HG03045 (cell line): ENCODE measurements around the gene SCP2.

ENCODE experiments used
- ATAC-seq: cut with Tn5 transposase; IDR thresholded peaks from one replicate; pipeline ENCODE4 v1.9.1; 2021; ENCODE audit warnings: mild to moderate bottlenecking, moderate library complexity; ENCODE audit not compliant: unreplicated experiment

Gene SCP2

GRCh38 chr1:53066488-53066887 is 139.4 kb downstream of the SCP2 start:
- no peak for ATAC-seq

- ATAC-seq = no peak
These were observed 140.0 kb downstream of the SCP2 start for GRCh38 chr1:53066891-53067738.

DNA sequence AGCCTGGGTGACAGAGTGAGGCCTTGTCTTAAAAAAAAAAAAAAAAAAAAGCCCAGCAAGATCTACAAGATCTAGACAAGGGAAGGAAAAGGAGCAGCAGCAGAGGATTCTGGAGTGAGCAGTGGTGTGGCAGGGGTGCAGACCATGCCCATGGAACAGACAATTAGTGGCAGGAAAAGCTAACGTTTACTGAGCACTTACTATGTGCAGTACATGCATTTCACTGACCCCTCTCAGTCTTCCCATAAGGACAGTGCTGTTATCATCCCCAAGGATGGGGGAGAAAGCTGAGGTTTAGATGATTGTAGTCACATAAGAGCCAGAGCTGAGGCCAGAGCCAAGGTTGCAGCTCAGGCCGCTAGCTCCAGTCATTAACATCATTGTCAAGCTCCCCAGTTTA is 140.8 kb downstream of the SCP2 start:
- ATAC-seq = no peak

GRCh38 chr1:53068314-53069099 is 141.4 kb downstream of the SCP2 start:
- ATAC-seq = no peak

DNA sequence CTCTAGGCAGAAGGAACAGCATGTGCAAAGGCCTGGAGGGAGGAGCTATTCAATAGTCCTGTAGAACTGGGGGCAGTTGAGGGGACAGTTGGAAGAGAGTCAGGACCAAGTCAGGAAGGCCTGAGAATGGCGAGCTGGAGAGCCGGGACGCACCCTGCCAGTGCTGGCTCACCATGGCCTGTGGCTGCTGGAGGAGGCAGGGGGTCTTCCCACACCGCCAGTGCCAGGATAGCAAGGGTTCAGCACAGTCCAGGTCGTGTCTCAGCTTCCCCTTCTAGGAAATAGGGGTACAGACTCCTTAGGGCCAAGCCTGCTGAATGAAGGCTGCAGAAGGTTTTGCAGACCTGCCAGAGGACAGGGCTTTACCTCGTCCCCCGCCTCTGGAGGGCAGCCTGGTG is 142.2 kb downstream of the SCP2 start:
- ATAC-seq = no peak

DNA sequence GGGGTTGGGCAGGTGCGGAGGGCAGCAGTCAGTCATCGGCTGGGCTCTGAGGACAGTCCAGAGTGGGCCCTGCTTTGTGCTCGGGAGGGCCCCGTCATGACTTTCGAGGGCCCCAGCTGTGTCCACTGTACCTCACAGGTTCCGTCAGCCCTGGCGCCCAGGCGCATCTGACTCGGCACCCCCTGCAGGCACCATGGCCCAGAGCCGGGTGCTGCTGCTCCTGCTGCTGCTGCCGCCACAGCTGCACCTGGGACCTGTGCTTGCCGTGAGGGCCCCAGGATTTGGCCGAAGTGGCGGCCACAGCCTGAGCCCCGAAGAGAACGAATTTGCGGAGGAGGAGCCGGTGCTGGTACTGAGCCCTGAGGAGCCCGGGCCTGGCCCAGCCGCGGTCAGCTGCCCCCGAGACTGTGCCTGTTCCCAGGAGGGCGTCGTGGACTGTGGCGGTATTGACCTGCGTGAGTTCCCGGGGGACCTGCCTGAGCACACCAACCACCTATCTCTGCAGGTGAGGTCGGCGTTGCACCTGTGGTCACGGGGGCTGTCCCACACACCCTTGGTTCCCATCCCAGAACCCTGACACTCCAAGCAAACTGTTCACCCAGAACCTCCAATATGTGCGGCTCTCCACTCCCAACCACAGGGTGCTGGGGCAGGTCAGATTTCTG is 142.7 kb downstream of the SCP2 start:
- no peak for ATAC-seq

DNA sequence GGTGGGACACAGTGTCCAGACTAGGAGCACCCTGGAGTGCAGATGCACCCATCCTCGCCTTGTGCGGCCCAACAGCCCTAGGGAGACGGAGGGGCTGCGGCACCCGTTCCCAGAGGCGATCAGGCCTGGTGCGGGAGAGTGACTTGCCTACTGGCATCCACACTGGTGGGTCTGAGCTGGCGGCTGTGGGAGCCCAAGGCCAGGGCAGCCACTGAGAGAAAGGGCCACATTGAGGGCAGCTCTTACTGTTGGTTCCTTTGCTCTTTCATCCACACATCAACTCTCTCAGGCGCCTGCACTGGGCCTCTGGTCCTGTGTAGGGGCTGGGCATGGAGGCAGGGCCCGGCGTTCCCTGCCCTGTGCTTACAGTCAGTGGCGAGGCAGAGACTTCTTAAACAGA is 143.5 kb downstream of the SCP2 start:
- no peak for ATAC-seq

GRCh38 chr1:53071167-53071865 is 144.2 kb downstream of the SCP2 start:
- no peak for ATAC-seq

DNA sequence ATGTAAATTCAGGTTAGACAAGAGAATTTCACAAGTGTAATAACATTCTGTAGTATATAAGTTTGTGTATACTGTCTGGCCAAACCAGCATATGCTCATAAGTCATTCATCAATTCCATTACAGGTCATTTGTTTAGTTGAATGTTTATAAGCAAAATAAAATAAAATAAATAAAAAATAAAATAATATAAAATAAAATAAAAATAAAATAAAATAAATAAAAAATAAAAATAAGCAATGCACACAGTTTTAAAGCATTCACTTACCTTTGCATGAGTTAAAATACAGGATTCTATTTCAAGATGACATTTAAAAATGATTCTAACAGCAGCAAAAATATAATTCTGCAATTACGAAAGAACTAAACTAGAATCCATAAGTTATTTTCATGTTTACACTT is 144.8 kb downstream of the SCP2 start:
- ATAC-seq = no peak

DNA sequence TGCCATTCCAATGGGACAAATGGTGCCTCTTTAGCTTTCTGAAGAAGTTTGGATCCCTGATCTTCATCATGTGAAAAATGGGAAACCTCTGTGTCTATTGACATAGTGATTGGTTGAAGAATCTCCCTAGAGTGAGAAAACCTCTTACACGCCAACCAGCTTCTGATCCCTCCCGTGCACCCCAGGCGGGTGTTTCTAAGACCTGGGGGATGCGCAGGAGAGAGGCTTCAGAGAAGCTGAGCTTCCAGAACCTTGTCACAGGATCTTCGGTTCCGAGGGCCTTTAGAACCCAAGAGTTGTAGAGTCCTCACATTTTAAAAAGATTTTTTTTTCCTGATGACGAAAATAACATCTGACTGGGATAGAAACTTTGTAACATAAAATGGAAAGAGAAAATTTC is 146.2 kb downstream of the SCP2 start:
- ATAC-seq = no peak

DNA sequence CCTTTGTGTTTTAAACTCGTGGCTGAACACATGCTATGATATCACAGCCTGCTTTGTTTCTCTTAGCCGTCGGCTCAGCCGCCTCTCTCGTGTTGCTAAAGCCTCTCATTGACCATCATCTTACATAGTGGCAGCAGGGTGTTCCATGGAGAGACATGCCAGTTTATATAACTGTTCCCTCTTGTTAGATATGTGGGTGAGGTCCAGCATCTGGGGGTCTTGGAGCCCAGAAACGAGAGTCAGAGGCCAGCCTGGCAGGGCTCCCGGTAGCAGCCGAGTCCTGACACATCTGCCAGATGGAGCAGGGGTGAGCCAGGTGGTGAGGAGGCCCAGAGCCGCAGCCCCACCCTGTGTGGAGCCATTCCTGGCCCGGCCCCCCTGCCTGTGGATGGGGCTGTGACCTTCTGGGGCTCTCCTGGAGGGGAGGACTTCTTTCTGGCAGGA is 146.8 kb downstream of the SCP2 start:
- no peak for ATAC-seq

DNA sequence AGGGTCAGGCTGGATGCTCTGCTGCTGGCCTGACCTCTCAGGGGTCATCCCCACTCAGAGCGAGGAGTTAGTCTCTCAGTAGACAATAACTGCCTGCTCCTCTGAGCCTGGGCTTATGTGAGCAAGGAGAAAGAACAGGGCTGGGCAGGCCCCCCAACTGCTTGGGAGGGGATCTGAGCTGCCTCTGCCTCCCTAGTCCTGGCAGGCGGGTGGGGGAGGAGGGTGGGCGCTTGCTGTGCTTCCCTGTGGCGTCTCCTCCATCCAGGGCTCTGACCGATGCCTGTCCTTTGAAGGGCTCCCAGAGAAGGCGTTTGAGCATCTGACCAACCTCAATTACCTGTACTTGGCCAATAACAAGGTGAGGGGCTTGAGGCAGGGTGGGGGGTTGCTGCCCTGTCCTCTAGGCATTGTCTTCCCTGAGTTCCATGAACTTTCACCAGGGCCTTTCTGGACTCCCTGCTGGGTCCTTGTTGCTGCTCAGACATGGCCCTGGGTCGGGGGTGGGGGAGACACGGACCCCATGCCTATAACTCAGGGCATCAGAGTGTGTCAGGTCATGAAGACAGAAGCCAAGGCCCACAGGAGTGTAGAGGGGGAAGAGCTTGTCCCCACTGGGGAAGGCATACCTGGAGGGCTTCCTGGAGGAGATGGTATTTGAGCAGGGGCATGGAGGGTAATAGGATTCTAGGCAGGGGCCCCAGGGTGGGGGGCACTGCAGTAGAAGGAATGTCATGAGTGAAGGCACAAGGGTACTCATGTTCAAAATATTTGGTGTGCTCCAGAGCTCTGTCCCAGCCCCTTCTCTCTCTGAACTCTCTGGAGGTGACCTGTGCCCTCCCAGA is 147.5 kb downstream of the SCP2 start:
- no peak for ATAC-seq

GRCh38 chr1:53075206-53075605 is 148.1 kb downstream of the SCP2 start:
- ATAC-seq = no peak

DNA sequence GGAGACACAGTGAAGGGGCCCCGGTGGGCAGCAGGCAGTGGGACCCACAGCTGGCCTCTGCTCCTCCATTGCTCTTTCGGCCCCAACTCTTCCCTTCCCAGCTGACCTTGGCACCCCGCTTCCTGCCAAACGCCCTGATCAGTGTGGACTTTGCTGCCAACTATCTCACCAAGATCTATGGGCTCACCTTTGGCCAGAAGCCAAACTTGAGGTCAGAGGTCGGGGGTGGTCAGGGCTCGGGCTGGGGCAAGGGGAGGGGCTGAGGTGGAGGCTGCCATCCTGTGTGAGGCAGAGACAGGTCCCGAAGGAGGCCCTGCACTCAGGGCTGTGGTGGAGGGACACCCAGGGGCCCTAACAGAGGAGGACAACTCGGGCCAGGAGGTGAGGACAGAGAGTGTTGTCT is 148.7 kb downstream of the SCP2 start:
- ATAC-seq = no peak

DNA sequence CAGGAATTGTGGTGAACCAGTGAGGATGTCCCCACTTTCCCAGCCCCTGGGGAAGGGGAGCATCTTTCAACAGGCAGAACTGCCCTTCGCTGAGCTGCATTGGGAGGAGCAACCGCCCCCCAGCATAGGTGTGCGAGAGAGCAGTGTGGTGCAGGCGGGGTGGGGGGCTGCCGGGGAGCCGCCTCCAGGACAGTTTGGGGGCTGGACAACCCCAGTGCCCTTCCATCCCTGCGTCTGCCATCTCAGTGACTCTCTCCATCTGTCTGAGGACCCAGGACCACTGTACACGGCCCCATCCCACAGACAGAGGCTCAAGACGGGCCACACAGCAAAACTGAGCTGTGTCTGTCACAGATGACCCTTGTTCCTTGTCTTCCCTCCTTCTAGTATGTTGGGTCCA is 149.1 kb downstream of the SCP2 start:
- ATAC-seq = no peak

- ATAC-seq = no peak
These were observed 149.9 kb downstream of the SCP2 start for GRCh38 chr1:53076721-53077598.

DNA sequence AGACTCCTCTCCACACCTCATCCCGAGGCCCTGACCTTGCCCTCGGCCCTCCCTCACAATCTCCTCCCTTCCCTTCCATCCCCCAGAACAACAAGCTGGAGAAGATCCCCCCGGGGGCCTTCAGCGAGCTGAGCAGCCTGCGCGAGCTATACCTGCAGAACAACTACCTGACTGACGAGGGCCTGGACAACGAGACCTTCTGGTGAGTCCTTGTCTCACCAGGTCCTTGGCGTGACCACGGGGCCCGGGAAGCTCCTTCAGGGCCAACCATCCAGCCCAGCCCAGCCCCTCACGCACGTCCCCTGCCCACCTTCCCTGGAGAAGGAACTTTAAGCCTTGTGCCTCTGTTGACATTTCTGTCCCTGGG is 150.5 kb downstream of the SCP2 start:
- no peak for ATAC-seq

DNA sequence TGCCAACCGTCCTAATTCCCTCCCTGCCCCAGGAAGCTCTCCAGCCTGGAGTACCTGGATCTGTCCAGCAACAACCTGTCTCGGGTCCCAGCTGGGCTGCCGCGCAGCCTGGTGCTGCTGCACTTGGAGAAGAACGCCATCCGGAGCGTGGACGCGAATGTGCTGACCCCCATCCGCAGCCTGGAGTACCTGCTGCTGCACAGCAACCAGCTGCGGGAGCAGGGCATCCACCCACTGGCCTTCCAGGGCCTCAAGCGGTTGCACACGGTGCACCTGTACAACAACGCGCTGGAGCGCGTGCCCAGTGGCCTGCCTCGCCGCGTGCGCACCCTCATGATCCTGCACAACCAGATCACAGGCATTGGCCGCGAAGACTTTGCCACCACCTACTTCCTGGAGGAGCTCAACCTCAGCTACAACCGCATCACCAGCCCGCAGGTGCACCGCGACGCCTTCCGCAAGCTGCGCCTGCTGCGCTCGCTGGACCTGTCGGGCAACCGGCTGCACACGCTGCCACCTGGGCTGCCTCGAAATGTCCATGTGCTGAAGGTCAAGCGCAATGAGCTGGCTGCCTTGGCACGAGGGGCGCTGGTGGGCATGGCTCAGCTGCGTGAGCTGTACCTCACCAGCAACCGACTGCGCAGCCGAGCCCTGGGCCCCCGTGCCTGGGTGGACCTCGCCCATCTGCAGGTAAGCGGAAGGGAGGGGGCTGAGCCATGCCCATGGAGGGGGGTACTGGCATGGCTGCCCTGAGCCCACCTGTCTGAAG is 151.4 kb downstream of the SCP2 start:
- ATAC-seq = no peak

DNA sequence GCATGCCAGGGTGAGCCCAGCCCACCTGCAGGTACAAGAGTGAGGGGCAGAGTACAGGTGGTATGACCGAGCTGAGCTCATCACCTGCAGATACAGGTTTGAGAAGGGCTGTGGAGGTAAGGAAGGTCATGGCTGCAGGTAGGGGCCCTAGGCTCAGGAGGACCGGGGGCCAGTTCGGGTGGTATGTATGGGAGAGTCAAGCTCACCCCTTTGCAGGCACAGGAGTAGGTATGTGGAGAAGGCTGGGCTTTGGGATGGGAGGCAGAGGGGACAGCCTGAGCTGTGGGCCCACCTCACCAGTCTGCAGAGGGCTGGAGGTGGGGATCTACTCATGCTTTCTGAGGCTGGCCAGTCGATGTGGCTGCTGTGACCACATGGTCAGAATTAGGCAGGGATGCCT is 152.2 kb downstream of the SCP2 start:
- no peak for ATAC-seq
